ENCODE data around the gene KRTAP3-2. TPM values are rescaled to one million over a fixed set of nuclear protein-coding genes. Genes with fewer than 3 reads are reported as not detected.

Gene KRTAP3-2
- total RNA-seq, 1 donor from 2014 or later, result not detected

- intact Hi-C loops (cut with micrococcal nuclease), result no loop called here
These were observed 21.0 kb downstream of the KRTAP3-2 start for GRCh38 chr17:40978575-40979151.

GRCh38 chr17:40975516-40975915, 24.2 kb downstream of the KRTAP3-2 start:
- ATAC-seq (no peak), DNase-seq (no peak)
- intact Hi-C loops (cut with micrococcal nuclease), result no loop called here

More at GRCh38 chr17:40978575-40979151, 21.0 kb downstream of the KRTAP3-2 start:
- no peak for DNase-seq
- no peak for ATAC-seq

GRCh38 chr17:40974366-40974765, 25.3 kb downstream of the KRTAP3-2 start:
- ATAC-seq (no peak), DNase-seq (no peak)
- intact Hi-C loops (cut with micrococcal nuclease), result no loop called here

- ATAC-seq (no peak), DNase-seq (no peak)
- intact Hi-C loops (cut with micrococcal nuclease), result loop anchor here (2.0 kb wide), 1 partner anchor 63 kb away; the partner anchor contains the start of gene KRTAP1-4
These were observed 32.1 kb downstream of the KRTAP3-2 start for GRCh38 chr17:40967582-40967981.

GRCh38 chr17:40966848-40967247, 32.9 kb downstream of the KRTAP3-2 start, which contains the start of gene KRT39:
TSS of gene KRT39 (minus strand) at chr17:40966948. CDS start at chr17:40966856, 92 bp downstream.
- intact Hi-C loops (cut with micrococcal nuclease), result loop anchor here (2.0 kb wide), 1 partner anchor 64 kb away; the partner anchor contains the start of gene KRTAP1-4
- DNase-seq (no peak), ATAC-seq (no peak)

GRCh38 chr17:40963838-40964237, 35.9 kb downstream of the KRTAP3-2 start:
- no peak for ATAC-seq
- DNase-seq, result no peak
- intact Hi-C loops (cut with micrococcal nuclease), result no loop called here

- intact Hi-C loops (cut with micrococcal nuclease), result no loop called here
- ATAC-seq (no peak), DNase-seq (no peak)
These were observed 37.6 kb downstream of the KRTAP3-2 start for GRCh38 chr17:40962059-40962561.

- DNase-seq (no peak), ATAC-seq (no peak)
- intact Hi-C loops (cut with micrococcal nuclease), result no loop called here
These were observed 38.1 kb downstream of the KRTAP3-2 start for GRCh38 chr17:40961591-40961990.

GRCh38 chr17:40960144-40960543, 39.6 kb downstream of the KRTAP3-2 start:
- intact Hi-C loops (cut with micrococcal nuclease), result no loop called here
- ATAC-seq, result no peak
- DNase-seq, result no peak

GRCh38 chr17:40958086-40958953, 41.4 kb downstream of the KRTAP3-2 start:
- ATAC-seq, result no peak
- no peak for DNase-seq
- intact Hi-C loops (cut with micrococcal nuclease), result no loop called here

GRCh38 chr17:40956401-40957254, 43.1 kb downstream of the KRTAP3-2 start:
- DNase-seq (no peak), ATAC-seq (no peak)
- intact Hi-C loops (cut with micrococcal nuclease), result no loop called here

GRCh38 chr17:40953881-40954280, 45.8 kb downstream of the KRTAP3-2 start:
- intact Hi-C loops (cut with micrococcal nuclease), result no loop called here
- DNase-seq (no peak), ATAC-seq (no peak)

- no peak for DNase-seq
- ATAC-seq, result no peak
- intact Hi-C loops (cut with micrococcal nuclease), result no loop called here
These were observed 47.0 kb downstream of the KRTAP3-2 start for GRCh38 chr17:40952661-40953060.

GRCh38 chr17:40952154-40952553, 47.6 kb downstream of the KRTAP3-2 start:
- DNase-seq (no peak), ATAC-seq (no peak)
- intact Hi-C loops (cut with micrococcal nuclease), result no loop called here

GRCh38 chr17:40951011-40951622, 48.6 kb downstream of the KRTAP3-2 start:
- no peak for DNase-seq
- intact Hi-C loops (cut with micrococcal nuclease), result no loop called here
- ATAC-seq, result no peak

GRCh38 chr17:40950176-40950575, 49.5 kb downstream of the KRTAP3-2 start:
- ATAC-seq (no peak), DNase-seq (no peak)
- intact Hi-C loops (cut with micrococcal nuclease), result no loop called here

- DNase-seq, result no peak
- intact Hi-C loops (cut with micrococcal nuclease), result no loop called here
- peak; percentile 25 for ATAC-seq
These were observed 50.3 kb downstream of the KRTAP3-2 start for GRCh38 chr17:40949418-40949817.

Measured in left ventricle myocardium superior (tissue), 1 donor.